NB4 (cell line): ENCODE measurements around the gene RBPJL.
"Not testable (repeated sequence)": the region's sequence is repeated elsewhere in the genome, so short reads cannot be mapped to it uniquely, and the experiment has no call there.

Experiments used
- DNase-seq: peaks from one replicate; pipeline ENCODE4 v3.0.0; 2010; ENCODE audit warnings: low read depth
- H3K4me3 ChIP-seq: one replicate; pipeline ENCODE4 v1.5.1; 2011; ENCODE audit warnings: mild to moderate bottlenecking, low read depth, low read length, moderate library complexity
- CTCF ChIP-seq: IDR thresholded peaks from one replicate; pipeline ENCODE4 v1.5.1; 2012; ENCODE audit warnings: low read depth, low read length
- MAX ChIP-seq: IDR thresholded peaks from 2 replicates; pipeline ENCODE4 v1.6.1; 2011; ENCODE audit warnings: low read depth, low read length
- MYC ChIP-seq: IDR thresholded peaks from 2 replicates; pipeline ENCODE4 v1.6.1; 2011; ENCODE audit warnings: low read depth, low read length
- POLR2A ChIP-seq: IDR thresholded peaks from 2 replicates; pipeline ENCODE4 v1.6.1; 2011; ENCODE audit warnings: mild to moderate bottlenecking; ENCODE audit not compliant: insufficient read length; ENCODE audit errors: extremely low read depth

The RBPJL gene

GRCh38 chr20:45345104-45345936 is 38.7 kb downstream of the RBPJL start:
- no peak overlapping the region for H3K4me3 ChIP-seq
- TF ChIP-seq MAX (no peak), MYC (no peak)
- no peak for DNase-seq

- DNase-seq: peak; percentile 33
- H3K4me3 ChIP-seq: no peak overlapping the region
- TF ChIP-seq POLR2A (no peak), MAX (no peak)
Measured at GRCh38 chr20:45346291-45346718, 39.7 kb downstream of the RBPJL start.

GRCh38 chr20:45346851-45347250 is 40.2 kb downstream of the RBPJL start:
- peak overlapping the region; percentile 69 for H3K4me3 ChIP-seq
- TF ChIP-seq CTCF (no peak), POLR2A (no peak), MAX (no peak), MYC (no peak)

GRCh38 chr20:45347297-45347935 is 40.8 kb downstream of the RBPJL start:
- DNase-seq: no peak
- peak overlapping the region; percentile 69 for H3K4me3 ChIP-seq
- TF ChIP-seq MYC (0 out of 2 replicates have a peak, but pooled peaks have one; percentile 8), MAX (no peak), CTCF (no peak), POLR2A (no peak)

More at GRCh38 chr20:45346851-45347250, 40.2 kb downstream of the RBPJL start:
- no peak for DNase-seq

- TF ChIP-seq MYC: peak; percentile 25; the same call in 1 of the 2 replicates
- TF ChIP-seq POLR2A: peak; percentile 65
- TF ChIP-seq CTCF: no peak
- H3K4me3 ChIP-seq: peak within 1 kb of the TSS; percentile 69
- DNase-seq: peak; percentile 76
Measured at GRCh38 chr20:45347936-45348778, 41.5 kb downstream of the RBPJL start, which contains the start of gene SDC4. Gene SDC4, minus strand, starts transcription at chr20:45348424. Its CDS starts 40 bp downstream, at chr20:45348384.

GRCh38 chr20:45350217-45350616 is 43.6 kb downstream of the RBPJL start:
- no peak for DNase-seq
- no peak overlapping the region for H3K4me3 ChIP-seq
- TF ChIP-seq MYC (no peak), CTCF (no peak), POLR2A (no peak), MAX (no peak)

GRCh38 chr20:45350795-45351194 is 44.2 kb downstream of the RBPJL start:
- not testable (repeated sequence) for DNase-seq, H3K4me3 ChIP-seq
